Stimulated activated CD4-positive, alpha-beta T cell treated with anti-CD3 and anti-CD28 coated beads, Interleukin-4, amount 100 ng/mL, for 48 hours (primary cell): ENCODE results near the gene LRRC59.
A peak's percentile ranks its signal among the peaks of the same experiment; 100 is the strongest.
"Not testable (repeated sequence)": the region's sequence is repeated elsewhere in the genome, so short reads cannot be mapped to it uniquely, and the experiment has no call there.

ENCODE experiments used
- DNase-seq, 2 donors: peaks; one replicate each; pipeline ENCODE4 v3.0.0-alpha.2; 2020; ENCODE audit warnings: low read depth in 2 of 2

LRRC59 gene

DNA sequence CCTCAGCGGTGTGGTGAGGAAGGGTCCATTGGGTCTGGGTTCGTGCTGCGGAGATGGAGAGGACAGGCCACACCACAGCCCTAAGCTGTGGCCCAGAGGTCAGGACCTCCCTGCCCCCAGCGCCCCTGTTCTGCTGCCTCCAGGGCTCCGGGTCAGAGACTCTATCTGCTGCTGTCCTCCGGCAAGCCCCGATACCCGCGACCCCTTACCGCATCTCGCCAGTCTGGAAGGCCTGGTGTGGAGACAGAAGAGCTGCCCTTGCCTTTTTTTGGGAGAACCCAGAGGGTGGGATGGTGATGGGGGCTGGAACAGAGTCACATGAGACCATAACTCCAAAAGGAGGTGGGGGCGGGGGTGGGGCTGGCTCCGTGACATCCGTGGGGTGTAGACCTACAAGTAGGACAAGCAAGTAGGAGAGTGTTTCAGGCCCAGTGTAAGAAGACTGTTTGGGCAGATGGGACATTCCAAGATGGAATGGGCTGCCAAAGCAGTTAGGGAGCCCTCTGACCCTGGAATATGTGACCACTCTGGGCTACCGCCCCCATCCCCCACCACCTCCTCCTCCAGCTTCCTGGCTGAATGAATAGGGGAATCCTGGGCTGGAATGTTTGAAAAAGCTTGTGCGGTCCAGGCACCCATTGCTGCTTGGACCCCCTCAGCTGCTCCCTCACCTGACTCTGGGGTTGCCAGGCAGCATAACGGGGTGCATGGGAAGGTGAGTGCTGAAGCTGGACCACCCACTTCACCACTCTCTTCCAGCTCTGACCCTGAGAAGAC lies 50.0 kb downstream of the LRRC59 start:
- DNase-seq, result no peak

- peak; percentile 32 to 50 for DNase-seq
Measured at GRCh38 chr17:50346313-50347116, 50.8 kb downstream of the LRRC59 start.

DNA sequence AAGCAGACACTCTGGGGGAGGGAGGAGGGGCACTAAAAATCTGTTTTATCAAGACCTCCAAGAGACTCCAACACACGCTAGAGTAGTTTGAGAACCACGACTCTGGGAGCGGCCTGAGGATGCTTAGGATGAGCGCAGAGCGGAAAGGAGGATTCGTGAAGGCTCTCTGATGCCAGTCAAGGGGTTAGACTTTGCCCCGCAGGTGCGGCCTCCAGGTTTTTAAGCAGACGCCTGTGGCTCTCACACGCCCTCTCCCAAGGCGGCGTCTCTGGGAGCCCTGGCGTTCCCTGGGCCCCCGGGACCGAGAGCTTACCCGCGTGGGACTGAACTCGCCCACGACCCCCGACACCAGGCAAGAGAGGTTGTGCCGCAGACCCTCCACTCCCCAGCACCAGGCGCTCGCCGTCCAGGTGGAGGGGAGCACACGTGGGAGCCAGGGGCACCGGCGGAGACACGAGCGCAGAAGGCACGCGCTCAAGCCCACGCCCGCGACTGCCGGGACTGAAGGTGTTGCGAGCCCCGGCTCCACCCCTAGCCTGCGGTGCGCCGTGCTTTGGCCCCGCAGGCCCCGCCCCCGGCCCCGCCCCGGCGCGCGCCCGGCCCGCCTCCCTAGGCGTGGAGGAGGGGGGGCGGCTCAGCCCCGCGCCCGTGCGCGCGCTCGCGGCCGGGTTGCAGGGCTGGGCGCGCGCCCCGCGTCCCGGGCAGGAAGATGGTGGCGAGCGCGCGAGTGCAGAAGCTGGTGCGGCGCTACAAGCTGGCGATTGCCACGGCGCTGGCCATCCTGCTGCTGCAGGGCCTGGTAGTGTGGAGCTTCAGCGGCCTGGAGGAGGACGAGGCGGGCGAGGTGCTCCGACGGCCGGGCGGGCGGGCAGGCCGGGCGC lies 51.7 kb downstream of the LRRC59 start, which contains the start of gene XYLT2:
Gene XYLT2, plus strand, starts transcription at position 695 of the 881 bp plus-strand sequence. Its CDS starts 15 bp downstream, at position 710.
- peak; percentile 85 to 88 for DNase-seq

- no peak for DNase-seq
Measured at GRCh38 chr17:50344731-50345365, 52.5 kb downstream of the LRRC59 start.

DNA sequence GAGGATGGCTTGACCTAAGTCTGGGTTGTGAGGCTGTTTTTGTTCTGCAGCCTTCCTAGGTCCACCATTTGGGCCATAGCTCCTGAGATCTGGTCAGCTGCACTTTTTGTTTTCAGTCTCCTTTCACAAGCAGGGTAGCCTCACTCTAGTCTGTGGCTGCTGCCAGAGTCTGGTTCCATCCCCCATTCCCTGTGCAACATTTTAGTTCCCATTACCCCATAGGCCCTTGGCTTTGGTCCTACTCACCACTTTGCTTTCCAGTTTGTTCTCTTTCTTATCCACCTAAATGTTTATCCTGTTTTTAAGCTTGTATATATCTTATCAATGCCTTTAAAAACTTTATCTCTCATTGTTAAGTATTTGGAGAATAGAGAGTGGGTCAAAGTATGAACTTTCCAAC lies 57.9 kb downstream of the LRRC59 start:
- no peak for DNase-seq

GRCh38 chr17:50338645-50339044 lies 58.7 kb downstream of the LRRC59 start:
- no peak for DNase-seq

- DNase-seq, result no peak
Measured at GRCh38 chr17:50337956-50338355, 59.4 kb downstream of the LRRC59 start.

- DNase-seq, result not testable (repeated sequence)
Measured at GRCh38 chr17:50333291-50334057, 63.8 kb downstream of the LRRC59 start.

- no peak for DNase-seq
Measured at GRCh38 chr17:50332196-50332595, 65.1 kb downstream of the LRRC59 start.
